Fibroblast of pulmonary artery (primary cell): ENCODE data around the gene PLEK.
"Not testable (repeated sequence)": the region's sequence is repeated elsewhere in the genome, so short reads cannot be mapped to it uniquely, and the experiment has no call there.

Experiments
- DNase-seq: peaks from one replicate; pipeline ENCODE4 v3.0.0-alpha.2; 2010; ENCODE audit warnings: low read depth
- H3K4me3 ChIP-seq: replicated peaks from 2 replicates; pipeline ENCODE4 v1.5.1; 2011; ENCODE audit warnings: low read depth, mild to moderate bottlenecking, control low read depth, low read length, moderate library complexity
- CTCF ChIP-seq: IDR thresholded peaks from 2 replicates; pipeline ENCODE4 v1.5.1; 2011; ENCODE audit warnings: mild to moderate bottlenecking, control low read depth, low read length, inconsistent platforms; ENCODE audit errors: missing control alignments

The PLEK gene

DNA sequence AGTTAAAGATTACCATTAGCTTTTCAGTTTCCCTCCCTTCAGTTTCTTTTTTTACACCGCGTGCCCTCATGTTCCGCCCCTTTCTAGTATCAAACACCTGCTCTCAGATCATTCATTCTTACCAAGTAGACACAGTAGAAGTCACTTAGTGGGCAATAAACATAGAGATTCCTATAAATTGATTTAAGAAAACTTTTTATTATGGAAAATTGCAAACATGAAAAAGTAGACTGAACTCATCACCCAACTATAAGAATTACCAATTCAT lies 24.1 kb upstream of the PLEK start:
- TF ChIP-seq CTCF = no peak
- no peak for DNase-seq
- no peak overlapping the region for H3K4me3 ChIP-seq

DNA sequence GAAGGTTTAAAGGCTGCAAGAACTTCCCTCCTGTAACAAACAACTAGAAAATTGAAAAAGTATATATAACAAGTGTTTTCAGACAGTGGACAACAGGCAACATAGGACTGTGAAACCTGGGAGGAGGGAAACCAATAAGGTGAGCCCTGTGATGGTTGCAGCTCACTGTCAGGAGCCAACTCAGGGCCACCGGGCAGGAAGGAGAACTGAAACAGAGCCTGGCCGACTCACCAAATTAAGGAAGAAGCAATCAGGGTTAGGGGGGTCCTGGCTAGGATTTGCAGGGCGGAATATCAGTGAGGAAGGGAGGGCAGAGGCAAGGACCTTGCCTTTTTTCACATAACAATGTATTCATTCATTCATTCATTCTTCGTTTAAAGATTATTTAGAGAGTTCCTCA lies 23.5 kb upstream of the PLEK start:
- no peak for TF ChIP-seq CTCF
- H3K4me3 ChIP-seq = no peak overlapping the region
- DNase-seq = no peak

GRCh38 chr2:68342470-68342869 lies 22.6 kb upstream of the PLEK start:
- no peak for DNase-seq
- no peak overlapping the region for H3K4me3 ChIP-seq
- TF ChIP-seq CTCF = no peak

DNA sequence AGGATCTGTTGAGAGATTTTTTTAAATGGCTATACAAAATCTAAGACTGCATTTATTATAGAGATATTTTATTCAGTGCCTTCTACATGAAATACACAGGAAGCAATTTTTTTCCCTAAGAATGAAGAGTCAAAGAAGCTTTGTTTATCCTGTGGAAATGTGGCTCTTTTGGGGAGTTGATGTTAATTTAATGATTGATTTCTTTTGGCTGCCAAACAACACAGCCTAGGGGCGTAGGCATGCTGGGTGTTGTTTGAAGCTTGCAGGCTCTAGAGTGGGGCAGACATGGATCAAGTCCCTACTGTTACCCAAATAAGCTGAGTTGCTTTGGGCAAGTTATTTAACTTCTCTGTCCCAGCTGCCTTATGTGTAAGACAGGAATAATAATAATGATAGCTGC lies 21.1 kb upstream of the PLEK start:
- DNase-seq = no peak
- no peak overlapping the region for H3K4me3 ChIP-seq
- TF ChIP-seq CTCF = no peak

GRCh38 chr2:68345129-68345875 lies 19.8 kb upstream of the PLEK start:
- H3K4me3 ChIP-seq = no peak overlapping the region
- no peak for DNase-seq

GRCh38 chr2:68349091-68349490 lies 16.0 kb upstream of the PLEK start:
- H3K4me3 ChIP-seq, DNase-seq: not testable (repeated sequence)

More at GRCh38 chr2:68345129-68345875, 19.8 kb upstream of the PLEK start:
- no peak for TF ChIP-seq CTCF

DNA sequence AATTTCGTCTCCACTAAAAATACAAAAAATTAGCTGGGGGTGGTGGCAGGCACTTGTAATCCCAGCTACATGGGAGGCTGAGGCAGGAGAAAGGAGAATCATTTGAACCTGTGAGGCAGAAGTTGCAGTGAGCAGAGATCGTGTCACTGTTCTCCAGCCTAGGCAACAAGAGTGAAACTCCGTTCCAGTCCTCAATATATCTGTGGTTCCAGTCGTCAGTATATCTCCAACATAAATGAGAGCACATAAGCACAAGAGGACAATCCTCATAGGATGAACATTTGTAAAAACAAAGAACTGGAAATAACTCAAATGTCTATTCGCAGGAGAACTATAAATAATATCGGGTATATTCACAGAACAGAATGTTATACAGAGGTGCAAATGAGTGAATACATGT lies 13.1 kb upstream of the PLEK start:
- TF ChIP-seq CTCF = no peak
- H3K4me3 ChIP-seq = no peak overlapping the region
- no peak for DNase-seq
